Cerebellar nuclear complex (tissue), 1 donor: Measurements from ENCODE around the gene HES4.
"Not testable (repeated sequence)": the region's sequence is repeated elsewhere in the genome, so short reads cannot be mapped to it uniquely, and the experiment has no call there.

Experiments used
- DNase-seq, 2 experiments: peaks; one replicate each; lab custom pipeline; 2025; lab: John Stamatoyannopoulos, UW

The HES4 gene

GRCh38 chr1:1018321-1018685 lies 18.4 kb upstream of the HES4 start:
- DNase-seq = not testable (repeated sequence)

DNA sequence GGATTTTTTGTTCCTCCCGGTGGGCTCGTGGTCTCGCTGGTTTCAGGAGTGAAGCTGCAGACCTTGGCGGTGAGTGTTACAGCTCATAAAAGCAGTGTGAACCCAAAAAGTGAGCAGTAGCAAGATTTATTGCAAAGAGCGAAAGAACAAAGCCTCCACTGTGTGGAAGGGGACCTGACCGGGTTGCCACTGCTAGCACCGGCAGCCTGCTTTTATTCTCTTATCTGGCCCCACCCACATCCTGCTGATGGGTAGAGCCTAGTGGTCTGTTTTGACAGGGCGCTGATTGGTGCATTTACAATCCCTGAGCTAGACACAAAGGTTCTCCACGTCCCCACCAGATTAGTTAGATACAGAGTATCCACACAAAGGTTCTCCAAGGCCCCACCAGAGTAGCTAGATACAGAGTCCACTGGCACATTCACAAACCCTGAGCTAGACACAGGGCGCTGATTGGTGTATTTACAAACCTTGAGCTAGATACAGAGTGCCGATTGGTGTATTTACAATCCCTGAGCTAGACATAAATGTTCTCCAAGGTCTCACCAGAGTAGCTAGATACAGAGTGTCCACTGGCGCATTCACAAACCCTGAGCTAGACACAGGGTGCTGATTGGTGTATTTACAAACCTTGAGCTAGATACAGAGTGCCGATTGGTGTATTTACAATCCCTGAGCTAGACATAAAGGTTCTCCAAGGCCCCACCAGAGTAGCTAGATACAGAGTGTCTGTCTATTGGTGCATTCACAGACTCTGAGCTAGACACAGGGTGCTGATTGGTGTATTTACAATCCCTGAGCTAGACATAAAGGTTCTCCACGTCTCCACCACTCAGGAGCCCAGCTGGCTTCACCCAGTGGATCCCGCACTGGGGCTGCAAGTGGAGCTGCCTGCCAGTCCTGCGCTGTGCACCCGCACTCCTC lies 17.8 kb upstream of the HES4 start:
- not testable (repeated sequence) for DNase-seq

- no peak for DNase-seq
These were observed 15.1 kb upstream of the HES4 start for GRCh38 chr1:1014799-1015681.

GRCh38 chr1:1013922-1014648 lies 14.2 kb upstream of the HES4 start:
- no peak for DNase-seq

- no peak for DNase-seq
These were observed 13.4 kb upstream of the HES4 start, which contains the start of gene ISG15 for GRCh38 chr1:1013105-1013921. Gene ISG15, plus strand, starts transcription at chr1:1013497. Its CDS starts 77 bp downstream, at chr1:1013574.

- DNase-seq = not testable (repeated sequence)
These were observed 12.8 kb upstream of the HES4 start for GRCh38 chr1:1012736-1013104.

- DNase-seq = no peak
These were observed 11.6 kb upstream of the HES4 start for GRCh38 chr1:1011396-1011949.

DNA sequence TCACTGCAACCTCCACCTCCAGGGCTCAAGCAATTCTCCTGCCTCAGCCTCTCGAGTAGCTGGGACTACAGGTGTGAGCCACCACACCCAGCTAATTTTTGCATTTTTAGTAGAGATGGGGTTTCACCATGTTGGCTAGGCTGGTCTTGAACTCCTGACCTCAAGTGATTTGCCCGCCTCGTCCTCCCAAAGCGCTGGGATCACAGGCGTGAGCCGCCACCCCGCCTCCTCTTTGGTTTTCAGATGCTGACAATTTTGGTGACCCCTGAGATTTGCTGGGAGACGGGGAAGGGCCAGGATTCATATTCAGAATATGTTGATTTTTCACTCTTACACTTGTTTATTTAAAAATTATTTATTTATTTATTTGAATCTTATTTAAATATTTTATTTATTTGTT lies 10.2 kb upstream of the HES4 start:
- not testable (repeated sequence) for DNase-seq

GRCh38 chr1:1006305-1007159 lies 6.6 kb upstream of the HES4 start:
- no peak for DNase-seq

DNA sequence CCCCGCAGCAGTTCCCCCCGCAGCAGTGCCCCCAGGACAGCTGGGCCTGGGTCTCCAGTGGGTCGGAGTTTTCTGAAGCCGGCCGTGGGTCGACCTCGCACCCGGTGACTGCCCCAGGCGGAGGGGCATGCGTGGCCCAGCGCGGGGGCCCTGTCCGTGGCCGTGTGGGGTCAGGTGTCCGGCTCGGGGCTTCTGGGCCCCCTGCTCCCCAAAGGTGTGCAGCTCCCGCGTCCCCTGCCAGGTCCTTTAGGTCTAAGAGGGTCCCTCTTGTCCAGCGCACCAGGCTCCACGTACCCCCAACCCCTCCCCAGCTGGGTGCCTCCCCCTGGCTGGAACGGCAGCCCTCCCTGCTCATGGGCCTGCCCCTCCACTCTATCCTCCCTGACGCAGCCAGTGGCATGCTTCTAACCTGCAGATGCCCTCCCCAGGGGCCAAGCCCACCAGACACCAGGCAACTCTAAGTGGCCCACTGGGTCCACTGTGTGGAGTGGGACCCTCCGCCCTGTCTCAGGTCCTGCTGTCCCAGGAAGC lies 5.9 kb upstream of the HES4 start:
- no peak for DNase-seq

- no peak for DNase-seq
These were observed 5.1 kb upstream of the HES4 start for GRCh38 chr1:1004780-1005697.

DNA sequence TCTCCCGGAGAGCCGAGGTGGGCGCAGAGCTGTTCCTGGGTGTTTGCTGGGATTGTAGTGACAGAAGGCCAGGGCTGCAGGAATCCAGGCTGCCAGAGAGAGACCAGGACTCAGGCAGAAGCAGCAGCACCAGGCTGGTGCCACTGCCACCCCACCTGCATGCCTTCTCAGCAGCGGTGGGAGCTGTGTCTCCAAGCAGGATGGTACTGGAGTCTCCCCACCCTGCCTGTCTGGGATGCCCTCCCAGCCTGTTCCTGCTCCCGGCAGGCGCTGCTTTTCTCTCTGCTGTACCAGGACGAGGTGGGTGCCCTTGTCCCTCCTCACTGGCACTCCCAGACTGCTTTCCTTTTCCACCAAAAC lies 4.5 kb upstream of the HES4 start:
- DNase-seq = no peak

DNA sequence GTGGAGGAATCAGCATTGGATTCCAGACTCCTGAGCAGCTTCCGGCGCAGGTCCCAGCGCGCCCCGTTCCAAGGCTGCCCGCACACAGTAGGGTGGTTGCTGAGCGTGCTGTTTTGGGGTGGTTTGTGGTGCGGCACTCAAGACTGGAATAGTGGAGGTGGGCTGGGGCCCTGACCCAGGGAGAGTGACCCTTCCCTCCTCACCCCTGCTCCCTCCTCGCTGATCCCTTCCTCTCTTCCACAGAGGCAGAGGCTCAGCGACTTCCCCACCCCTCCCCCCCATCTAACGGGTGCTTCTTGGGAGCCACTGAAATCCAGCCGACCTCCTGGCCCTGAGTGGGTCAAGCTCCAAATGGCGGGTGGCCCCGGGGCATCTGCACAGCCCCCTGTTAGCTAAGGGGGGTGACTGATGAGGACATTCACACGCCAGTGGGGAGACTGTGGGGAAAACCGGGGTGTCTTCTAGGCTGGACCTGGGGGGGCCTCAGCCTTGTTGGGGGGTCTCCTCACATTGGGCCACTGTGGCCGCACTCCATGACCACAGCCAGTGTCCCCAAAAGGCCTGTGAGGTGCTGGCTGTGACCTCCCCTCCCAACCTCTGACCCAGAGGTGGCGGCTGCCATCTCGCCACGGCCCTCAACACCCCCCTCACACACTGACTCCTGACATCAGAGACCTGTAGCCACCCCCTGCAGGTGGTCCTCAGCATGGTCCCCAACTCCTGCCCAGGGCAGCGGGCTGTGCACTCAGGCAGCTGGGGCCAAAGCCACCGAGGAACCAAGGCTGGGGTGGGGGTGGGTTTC lies 3.9 kb upstream of the HES4 start:
- no peak for DNase-seq

GRCh38 chr1:1001057-1001783 lies 1.3 kb upstream of the HES4 start:
- DNase-seq = no peak

- no peak for DNase-seq
These were observed 610 bp upstream of the HES4 start for GRCh38 chr1:1000357-1001056.

DNA sequence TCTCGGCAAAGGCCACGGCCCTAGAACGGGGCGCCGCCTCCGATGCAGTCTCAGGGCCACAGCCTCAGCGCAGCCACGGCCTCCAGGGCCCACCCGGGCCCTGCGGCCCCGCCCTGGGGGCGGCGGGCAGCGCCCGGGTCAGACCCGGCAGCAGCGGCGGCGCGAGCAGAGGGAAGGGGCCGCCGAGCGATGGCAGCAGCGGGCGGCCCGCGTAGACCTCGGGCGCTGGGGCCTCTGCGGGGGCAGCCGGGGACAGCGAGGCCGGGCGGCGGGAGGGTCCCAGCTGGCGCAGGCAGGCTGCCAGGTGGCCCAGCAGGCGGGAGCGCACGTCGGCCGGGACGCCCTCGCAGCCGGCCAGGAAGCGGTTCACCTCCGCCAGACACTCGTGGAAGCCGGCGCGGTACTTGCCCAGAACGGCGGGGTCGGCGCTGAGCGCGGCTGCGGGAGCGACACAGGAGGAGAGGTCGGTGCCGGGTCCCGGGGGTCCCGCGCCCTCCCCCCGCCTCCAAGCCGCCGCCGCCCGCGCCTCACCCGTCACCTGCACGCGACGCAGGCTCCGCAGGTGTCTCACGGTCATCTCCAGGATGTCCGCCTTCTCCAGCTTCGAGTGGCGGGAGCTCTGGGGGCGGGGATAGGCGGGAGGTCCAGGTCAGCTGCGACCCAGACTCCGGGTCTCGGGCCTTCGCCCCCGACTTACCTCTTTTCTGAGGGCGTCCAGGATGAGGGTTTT lies 737 bp downstream of the HES4 start:
- DNase-seq = no peak
